ENCODE measurements around the gene RAPGEF3.

RAPGEF3 gene

DNA sequence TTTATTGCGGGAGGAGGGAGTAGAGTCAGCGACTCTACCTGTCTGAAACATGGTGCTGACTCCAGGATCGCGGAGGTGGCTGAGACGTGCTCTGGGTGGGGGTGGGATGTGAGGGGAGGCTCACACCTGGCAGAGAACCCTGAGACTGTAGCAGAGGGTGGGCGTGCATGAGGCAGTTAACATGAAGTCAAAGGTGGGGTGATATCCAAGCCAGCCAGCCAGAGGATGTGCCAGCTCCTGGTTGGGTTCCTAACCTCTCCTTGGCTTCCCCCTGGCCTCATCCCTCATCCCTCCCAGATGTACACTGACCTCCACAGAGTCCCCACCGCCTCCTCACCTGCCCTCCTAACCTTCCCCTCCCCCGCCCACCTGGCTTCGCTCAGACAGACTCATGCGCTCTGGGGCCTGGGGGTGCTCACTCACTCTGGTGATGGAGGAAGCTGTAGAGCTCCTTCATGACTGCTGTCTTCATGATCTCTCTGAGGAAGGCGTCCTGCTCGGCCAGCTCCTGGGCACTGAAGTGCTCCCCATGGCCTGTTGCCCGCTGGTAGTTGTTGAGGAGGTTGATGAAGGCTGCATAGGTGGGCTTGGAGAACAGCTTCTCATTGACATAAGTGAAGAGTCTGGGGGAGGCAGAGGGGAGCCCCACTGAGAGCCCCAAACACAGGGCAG, 42.7 kb downstream of the RAPGEF3 start:
- H3K79me2 ChIP-seq (ENCODE audit: insufficient read depth, low read length), result no peaks in the 10 kb centered on the region
- no peaks in the 10 kb centered on the region for H3K27me3 ChIP-seq (ENCODE audit: insufficient read depth, low read length, poor library complexity, severe bottlenecking)
- H3K4me2 ChIP-seq (ENCODE audit: low read depth, low read length, poor library complexity, severe bottlenecking), result no peak overlapping the region
- no peaks in the 10 kb centered on the region for H3K9me2 ChIP-seq (replicated peaks; ENCODE audit: low read depth, low read length)
- no peaks in the 10 kb centered on the region for H3F3A ChIP-seq (ENCODE audit: low read depth)
- no peak overlapping the region for H3K9ac ChIP-seq (ENCODE audit: low read depth, low read length, poor library complexity, severe bottlenecking)
- peaks cover 11% of the 10 kb centered on the region for H3K4me1 ChIP-seq (ENCODE audit: insufficient read depth, low read length, poor library complexity, severe bottlenecking)
- H3K4me3 ChIP-seq (ENCODE audit: low read length, poor library complexity, severe bottlenecking), result no peak overlapping the region
- H4K20me1 ChIP-seq (ENCODE audit: insufficient read depth, low read length, poor library complexity, severe bottlenecking), result no peaks in the 10 kb centered on the region
- no peaks in the 10 kb centered on the region for H3K9me3 ChIP-seq (ENCODE audit: insufficient read depth, low read depth, low read length)
- no peak overlapping the region for H2AFZ ChIP-seq (ENCODE audit: low read length)
- H3K36me3 ChIP-seq (ENCODE audit: insufficient read depth, low read length), result no peaks in the 10 kb centered on the region
- TF ChIP-seq CTCF (conservative IDR thresholded peaks at IDR 0.05; ENCODE audit: low read length) (no peak), EZH2phosphoT487 (IDR thresholded peaks at IDR 0.05; ENCODE audit: borderline replicate concordance) (no peak)

GRCh38 chr12:47715393-47715876, 43.2 kb downstream of the RAPGEF3 start:
- Histone ChIP-seq H3K4me2 (ENCODE audit: low read depth, low read length, poor library complexity, severe bottlenecking) (no peak overlapping the region), H3K79me2 (ENCODE audit: insufficient read depth, low read length) (no peaks in the 10 kb centered on the region), H4K20me1 (ENCODE audit: insufficient read depth, low read length, poor library complexity, severe bottlenecking) (no peaks in the 10 kb centered on the region), H3K36me3 (ENCODE audit: insufficient read depth, low read length) (no peaks in the 10 kb centered on the region), H3K9me2 (replicated peaks; ENCODE audit: low read depth, low read length) (no peaks in the 10 kb centered on the region), H3K4me1 (ENCODE audit: insufficient read depth, low read length, poor library complexity, severe bottlenecking) (peaks cover 11% of the 10 kb centered on the region), H3K9me3 (ENCODE audit: insufficient read depth, low read depth, low read length) (no peaks in the 10 kb centered on the region), H2AFZ (ENCODE audit: low read length) (no peak overlapping the region), H3F3A (ENCODE audit: low read depth) (no peaks in the 10 kb centered on the region), H3K9ac (ENCODE audit: low read depth, low read length, poor library complexity, severe bottlenecking) (no peak overlapping the region), H3K27me3 (ENCODE audit: insufficient read depth, low read length, poor library complexity, severe bottlenecking) (no peaks in the 10 kb centered on the region), H3K4me3 (ENCODE audit: low read length, poor library complexity, severe bottlenecking) (no peak overlapping the region)
- TF ChIP-seq EZH2phosphoT487 (IDR thresholded peaks at IDR 0.05; ENCODE audit: borderline replicate concordance), result no peak
- peak; percentile 85 for TF ChIP-seq CTCF (conservative IDR thresholded peaks at IDR 0.05; ENCODE audit: low read length)

DNA sequence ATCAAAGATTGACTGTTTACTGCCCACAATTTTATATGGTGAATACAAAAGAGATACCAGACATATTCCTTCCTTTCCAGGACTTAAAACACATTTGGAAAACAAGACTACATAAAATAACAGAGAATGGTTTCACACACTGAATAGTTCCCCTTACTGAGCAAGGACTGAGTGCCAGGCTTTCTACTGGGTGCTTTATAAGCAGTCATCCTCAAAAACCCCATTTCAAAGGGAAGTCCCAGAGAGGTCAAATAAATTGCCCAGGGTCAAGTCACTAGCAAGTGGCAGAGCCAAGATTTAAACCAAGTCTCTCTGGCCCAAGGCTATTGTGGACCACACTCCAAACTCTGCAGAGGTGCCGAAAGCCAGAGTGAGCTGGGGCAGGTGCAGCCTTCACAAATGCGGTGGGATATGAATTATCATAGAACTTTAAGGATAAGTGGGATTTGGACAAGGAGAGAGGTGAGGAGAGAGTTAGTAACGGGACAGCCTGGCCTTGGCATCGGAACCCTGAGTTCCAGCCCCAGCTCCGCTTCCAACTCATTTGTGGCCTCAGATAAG, 43.8 kb downstream of the RAPGEF3 start:
- Histone ChIP-seq H2AFZ (ENCODE audit: low read length) (no peak overlapping the region), H3K79me2 (ENCODE audit: insufficient read depth, low read length) (no peaks in the 10 kb centered on the region), H3F3A (ENCODE audit: low read depth) (no peaks in the 10 kb centered on the region), H3K36me3 (ENCODE audit: insufficient read depth, low read length) (no peaks in the 10 kb centered on the region), H3K4me2 (ENCODE audit: low read depth, low read length, poor library complexity, severe bottlenecking) (no peak overlapping the region), H3K4me1 (ENCODE audit: insufficient read depth, low read length, poor library complexity, severe bottlenecking) (peaks cover 11% of the 10 kb centered on the region), H3K4me3 (ENCODE audit: low read length, poor library complexity, severe bottlenecking) (no peak overlapping the region), H4K20me1 (ENCODE audit: insufficient read depth, low read length, poor library complexity, severe bottlenecking) (no peaks in the 10 kb centered on the region), H3K9me3 (ENCODE audit: insufficient read depth, low read depth, low read length) (no peaks in the 10 kb centered on the region), H3K9ac (ENCODE audit: low read depth, low read length, poor library complexity, severe bottlenecking) (no peak overlapping the region), H3K9me2 (replicated peaks; ENCODE audit: low read depth, low read length) (no peaks in the 10 kb centered on the region), H3K27me3 (ENCODE audit: insufficient read depth, low read length, poor library complexity, severe bottlenecking) (no peaks in the 10 kb centered on the region)
- TF ChIP-seq CTCF (conservative IDR thresholded peaks at IDR 0.05; ENCODE audit: low read length) (no peak), EZH2phosphoT487 (IDR thresholded peaks at IDR 0.05; ENCODE audit: borderline replicate concordance) (no peak)
